GM18867 (cell line): ENCODE data around the gene ANGPTL4.
"Not testable (repeated sequence)": the region's sequence is repeated elsewhere in the genome, so short reads cannot be mapped to it uniquely, and the experiment has no call there.

Source experiments
- ATAC-seq: cut with Tn5 transposase; IDR thresholded peaks from one replicate; pipeline ENCODE4 v1.9.1; 2021; ENCODE audit warnings: mild to moderate bottlenecking, moderate library complexity; ENCODE audit not compliant: unreplicated experiment

ANGPTL4 gene

GRCh38 chr19:8361921-8362793 is 1.8 kb upstream of the ANGPTL4 start:
- ATAC-seq, result no peak

GRCh38 chr19:8366121-8366581 is 2.2 kb downstream of the ANGPTL4 start:
- ATAC-seq, result no peak

GRCh38 chr19:8366961-8367326 is 3.0 kb downstream of the ANGPTL4 start:
- ATAC-seq, result no peak

- ATAC-seq, result no peak
These were observed 3.5 kb downstream of the ANGPTL4 start for GRCh38 chr19:8367327-8368001.

- no peak for ATAC-seq
These were observed 6.4 kb downstream of the ANGPTL4 start for GRCh38 chr19:8370176-8371010.

GRCh38 chr19:8371011-8371804 is 7.3 kb downstream of the ANGPTL4 start:
- no peak for ATAC-seq

- ATAC-seq, result no peak
These were observed 10.2 kb downstream of the ANGPTL4 start for GRCh38 chr19:8373867-8374813.

- ATAC-seq, result not testable (repeated sequence)
These were observed 11.8 kb downstream of the ANGPTL4 start for GRCh38 chr19:8375766-8376165.

GRCh38 chr19:8376373-8376974 is 12.5 kb downstream of the ANGPTL4 start:
- not testable (repeated sequence) for ATAC-seq

- ATAC-seq, result no peak
These were observed 13.6 kb downstream of the ANGPTL4 start for GRCh38 chr19:8377598-8377997.

- not testable (repeated sequence) for ATAC-seq
These were observed 15.4 kb downstream of the ANGPTL4 start for GRCh38 chr19:8379156-8379891.

- ATAC-seq, result not testable (repeated sequence)
These were observed 20.6 kb downstream of the ANGPTL4 start for GRCh38 chr19:8384569-8384968.

GRCh38 chr19:8385103-8385502 is 21.1 kb downstream of the ANGPTL4 start:
- ATAC-seq, result not testable (repeated sequence)

GRCh38 chr19:8385566-8385965 is 21.6 kb downstream of the ANGPTL4 start:
- ATAC-seq, result not testable (repeated sequence)

- not testable (repeated sequence) for ATAC-seq
These were observed 22.5 kb downstream of the ANGPTL4 start for GRCh38 chr19:8386419-8386818.

- no peak for ATAC-seq
These were observed 23.0 kb downstream of the ANGPTL4 start for GRCh38 chr19:8386990-8387389.

- no peak for ATAC-seq
These were observed 24.0 kb downstream of the ANGPTL4 start for GRCh38 chr19:8387688-8388611.
